ENCODE measurements around the gene RAPGEF2.
"Not testable (repeated sequence)": the region's sequence is repeated elsewhere in the genome, so short reads cannot be mapped to it uniquely, and the experiment has no call there.

RAPGEF2 gene

DNA sequence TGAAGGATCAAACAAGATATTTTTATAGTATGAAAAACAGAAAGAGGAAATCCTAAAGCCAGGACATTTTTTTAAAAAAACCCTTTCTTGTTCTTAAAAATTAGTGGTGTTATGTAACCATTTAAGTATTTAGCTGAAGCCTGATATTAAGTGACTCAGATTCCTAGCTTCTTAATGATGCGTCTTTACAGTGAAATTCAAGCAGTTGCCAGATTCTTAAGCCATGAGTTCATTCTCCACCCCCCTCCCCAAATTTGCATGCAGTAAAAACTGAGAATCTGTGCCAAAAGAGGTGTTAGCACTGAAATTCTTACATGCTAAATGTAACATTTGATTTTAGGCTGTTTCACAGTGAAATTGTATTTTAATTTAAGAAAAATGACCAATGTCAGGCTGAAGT is 180.8 kb downstream of the RAPGEF2 start:
- no peak for DNase-seq

GRCh38 chr4:159284113-159284512 is 181.2 kb downstream of the RAPGEF2 start:
- no peak for DNase-seq

- DNase-seq: no peak
Measured at GRCh38 chr4:159284733-159285132, 181.9 kb downstream of the RAPGEF2 start.

DNA sequence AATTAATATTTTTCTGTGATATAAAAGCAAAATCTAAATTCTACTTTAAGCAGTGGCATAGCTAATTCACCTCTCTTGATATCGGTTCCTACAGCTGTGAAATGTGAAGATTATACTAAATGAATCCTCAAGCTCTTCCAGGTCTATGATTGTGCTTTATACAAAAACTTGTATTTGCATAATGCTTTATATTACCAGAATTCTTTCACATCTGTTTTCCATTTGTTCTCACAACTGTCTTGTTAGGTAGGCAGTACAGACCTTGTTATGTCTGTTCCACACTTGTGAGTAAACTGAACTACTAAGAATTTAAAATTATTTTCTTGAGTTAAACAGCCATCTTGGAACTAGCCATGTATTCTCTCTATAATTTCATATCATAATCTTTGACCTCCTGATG is 184.9 kb downstream of the RAPGEF2 start:
- no peak for DNase-seq

GRCh38 chr4:159289682-159290081 is 186.8 kb downstream of the RAPGEF2 start:
- DNase-seq: no peak

- no peak for DNase-seq
Measured at GRCh38 chr4:159290321-159291030, 187.6 kb downstream of the RAPGEF2 start.

DNA sequence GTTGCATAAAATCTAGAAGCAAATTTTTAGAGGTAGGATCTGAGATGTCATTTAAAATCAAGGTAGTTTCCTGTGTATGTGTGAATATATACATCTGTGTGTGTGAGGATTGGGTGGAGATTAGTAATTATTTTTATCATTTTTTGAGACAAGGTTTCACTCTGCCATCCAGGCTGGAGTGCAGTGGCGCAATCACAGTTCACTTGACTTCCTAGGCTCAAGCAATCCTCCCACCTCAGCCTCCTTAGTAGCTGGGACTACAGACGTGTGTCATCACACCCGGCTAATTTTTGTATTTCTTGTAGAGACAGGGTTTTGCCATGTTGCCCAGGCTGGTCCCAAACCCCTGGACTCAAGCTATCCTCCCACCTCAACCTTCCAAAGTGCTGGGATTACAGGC is 188.3 kb downstream of the RAPGEF2 start:
- no peak for DNase-seq

DNA sequence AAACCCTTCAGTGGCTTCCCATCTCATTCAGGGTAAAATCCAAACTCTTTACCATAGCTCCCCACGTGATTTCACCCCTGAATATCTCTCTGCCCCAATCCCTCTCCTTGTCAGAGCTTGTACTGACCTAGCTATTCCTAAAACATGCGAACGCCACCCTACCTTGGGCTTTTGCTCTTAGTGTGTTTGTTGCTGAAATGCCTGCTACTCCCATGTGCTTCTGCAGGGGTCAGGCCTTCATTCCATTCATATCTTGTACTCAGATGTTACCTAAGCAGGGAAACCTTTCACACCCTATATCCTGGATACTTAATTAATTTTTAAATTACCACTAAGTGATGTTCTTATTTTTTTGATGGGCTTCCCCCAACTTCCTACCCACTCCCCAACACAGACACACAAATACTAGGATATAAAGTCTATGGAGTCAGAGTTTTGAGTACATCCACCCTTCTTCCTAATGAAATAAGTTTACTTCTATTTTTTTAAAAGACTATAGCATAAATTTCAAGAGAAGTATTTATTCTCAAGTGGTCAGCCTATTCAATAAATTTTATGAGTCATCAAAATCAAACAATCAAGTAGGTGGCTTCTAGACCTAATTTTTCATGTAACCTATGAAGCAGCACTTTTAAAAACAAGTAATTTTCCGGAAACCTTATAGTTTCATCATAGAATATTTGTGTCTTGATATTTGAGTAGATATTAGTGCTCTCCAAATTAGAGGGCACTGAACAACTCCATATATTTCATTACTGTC is 189.4 kb downstream of the RAPGEF2 start:
- DNase-seq: no peak

- no peak for DNase-seq
Measured at GRCh38 chr4:159293811-159294515, 191.1 kb downstream of the RAPGEF2 start.

DNA sequence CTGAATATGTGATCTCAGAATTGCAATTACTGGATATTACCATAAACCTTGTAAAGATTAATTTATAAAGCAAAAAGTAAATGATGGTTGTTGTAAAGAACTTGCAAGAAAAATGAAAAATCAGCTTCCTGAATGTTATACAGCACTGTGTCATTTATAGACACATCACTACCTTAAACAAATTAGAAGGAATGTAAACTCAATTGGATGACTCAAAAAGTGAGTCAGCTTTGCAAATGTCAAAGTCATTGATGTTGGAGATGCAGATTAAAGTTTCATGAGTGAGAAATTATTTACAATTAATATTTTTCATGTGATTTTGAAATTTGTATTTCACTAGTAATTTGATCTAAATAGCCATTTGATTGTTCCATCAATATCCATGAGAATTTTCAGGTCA is 193.2 kb downstream of the RAPGEF2 start:
- no peak for DNase-seq

DNA sequence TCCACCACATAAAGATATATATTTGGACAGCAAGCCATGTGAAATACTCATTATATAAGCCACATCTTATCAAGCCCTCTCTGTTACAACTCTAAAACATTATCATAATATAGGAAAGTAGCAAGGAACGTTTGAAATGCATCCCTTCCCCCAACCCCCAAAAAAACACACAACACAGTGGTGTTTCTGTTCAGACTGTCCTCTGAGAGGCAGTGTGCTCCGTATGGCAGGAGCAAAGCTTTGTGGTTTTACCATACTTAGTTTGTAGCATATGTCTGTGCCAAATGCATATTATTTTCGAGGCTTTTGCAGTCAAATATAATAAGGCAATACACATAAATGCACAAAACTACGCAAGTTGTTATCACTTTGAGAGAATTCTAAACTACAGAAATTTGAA is 194.2 kb downstream of the RAPGEF2 start:
- no peak for DNase-seq

- no peak for DNase-seq
Measured at GRCh38 chr4:159298502-159298901, 195.6 kb downstream of the RAPGEF2 start.

- no peak for DNase-seq
Measured at GRCh38 chr4:159303435-159303834, 200.6 kb downstream of the RAPGEF2 start.

DNA sequence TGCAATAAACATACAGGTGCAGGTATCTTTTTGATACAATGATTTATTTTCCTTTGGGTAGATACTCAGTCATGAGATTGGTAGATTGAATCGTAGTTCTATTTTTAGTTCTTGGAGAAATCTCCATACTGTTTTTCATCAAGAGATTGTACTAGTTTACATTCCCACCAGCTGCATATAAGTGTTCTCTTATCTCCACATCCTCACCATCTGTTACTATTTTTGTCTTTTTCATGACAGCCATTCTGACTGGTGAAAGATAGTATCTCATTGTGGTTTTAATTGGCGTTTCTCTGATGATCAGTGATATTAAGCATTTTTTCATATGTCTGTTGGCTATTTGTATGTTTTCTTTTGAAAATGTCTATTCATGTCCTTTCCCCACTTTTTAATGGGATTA is 202.2 kb downstream of the RAPGEF2 start:
- no peak for DNase-seq

GRCh38 chr4:159307929-159308328 is 205.1 kb downstream of the RAPGEF2 start:
- DNase-seq: no peak

GRCh38 chr4:159308566-159309340 is 205.9 kb downstream of the RAPGEF2 start:
- DNase-seq: no peak

GRCh38 chr4:159312236-159312635 is 209.4 kb downstream of the RAPGEF2 start:
- DNase-seq: no peak

- not testable (repeated sequence) for DNase-seq
Measured at GRCh38 chr4:159315879-159316278, 213.0 kb downstream of the RAPGEF2 start.

DNA sequence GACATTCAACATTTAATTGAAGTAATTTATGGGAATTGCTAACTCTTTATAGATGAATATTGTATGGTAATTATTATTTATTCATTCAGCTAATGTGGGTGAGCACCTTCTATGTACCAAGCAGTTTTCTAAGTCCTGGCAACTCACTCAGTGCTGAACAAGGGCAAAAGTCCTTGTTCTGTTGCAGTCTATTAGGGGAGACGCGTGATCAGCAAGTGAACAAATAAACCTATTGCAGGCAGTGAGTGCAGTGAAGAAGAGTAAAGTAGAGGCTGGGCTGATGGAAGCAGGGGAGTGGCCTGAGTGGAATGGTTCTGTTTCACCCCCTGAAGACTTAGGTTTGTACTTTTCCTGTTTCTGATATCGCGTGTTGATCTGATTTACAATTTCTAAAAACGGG is 214.3 kb downstream of the RAPGEF2 start:
- no peak for DNase-seq

GRCh38 chr4:159319027-159319426 is 216.1 kb downstream of the RAPGEF2 start:
- DNase-seq: no peak

GRCh38 chr4:159326480-159326879 is 223.6 kb downstream of the RAPGEF2 start:
- no peak for DNase-seq

DNA sequence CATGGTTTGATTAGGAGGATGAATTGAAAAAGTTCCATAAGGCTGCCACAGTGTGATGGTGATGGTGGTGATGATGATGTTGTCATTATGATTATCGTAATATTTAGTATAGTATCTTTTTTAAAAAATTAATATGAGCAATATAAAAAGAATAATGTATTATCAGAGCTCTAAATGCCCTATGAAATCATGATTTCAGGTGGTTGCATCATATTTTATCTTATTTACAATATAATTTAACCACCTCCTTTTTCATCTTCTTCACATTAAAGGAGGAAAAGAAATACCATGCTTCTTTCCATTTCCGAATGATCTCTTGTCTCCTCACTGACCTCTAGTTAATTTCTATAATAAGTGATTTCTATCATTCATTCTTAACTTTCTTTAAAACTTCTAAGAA is 225.9 kb downstream of the RAPGEF2 start:
- DNase-seq: no peak

- DNase-seq: no peak
Measured at GRCh38 chr4:159334461-159334860, 231.6 kb downstream of the RAPGEF2 start.
